Neural progenitor cell (in vitro differentiated cells): ENCODE data around the gene TNRC18.

Source experiments
- EZH2 ChIP-seq: fragments of 200-600 bp; sonication (generic); IDR thresholded peaks from 2 replicates; pipeline ENCODE4 v1.6.1; 2017; ENCODE audit warnings: antibody characterized with exemption, mild to moderate bottlenecking, moderate library complexity
- EZH2phosphoT487 ChIP-seq: fragments of 200-600 bp; sonication (generic); IDR thresholded peaks from 2 replicates; pipeline ENCODE4 v1.6.1; 2017; ENCODE audit warnings: antibody characterized with exemption
- TF ChIP-seq, protein P1 (sequence below): fragments of 200-600 bp; sonication (generic); IDR thresholded peaks from 2 replicates; pipeline ENCODE4 v1.5.1; 2017; ENCODE audit warnings: antibody characterized with exemption, mild to moderate bottlenecking

DNA sequence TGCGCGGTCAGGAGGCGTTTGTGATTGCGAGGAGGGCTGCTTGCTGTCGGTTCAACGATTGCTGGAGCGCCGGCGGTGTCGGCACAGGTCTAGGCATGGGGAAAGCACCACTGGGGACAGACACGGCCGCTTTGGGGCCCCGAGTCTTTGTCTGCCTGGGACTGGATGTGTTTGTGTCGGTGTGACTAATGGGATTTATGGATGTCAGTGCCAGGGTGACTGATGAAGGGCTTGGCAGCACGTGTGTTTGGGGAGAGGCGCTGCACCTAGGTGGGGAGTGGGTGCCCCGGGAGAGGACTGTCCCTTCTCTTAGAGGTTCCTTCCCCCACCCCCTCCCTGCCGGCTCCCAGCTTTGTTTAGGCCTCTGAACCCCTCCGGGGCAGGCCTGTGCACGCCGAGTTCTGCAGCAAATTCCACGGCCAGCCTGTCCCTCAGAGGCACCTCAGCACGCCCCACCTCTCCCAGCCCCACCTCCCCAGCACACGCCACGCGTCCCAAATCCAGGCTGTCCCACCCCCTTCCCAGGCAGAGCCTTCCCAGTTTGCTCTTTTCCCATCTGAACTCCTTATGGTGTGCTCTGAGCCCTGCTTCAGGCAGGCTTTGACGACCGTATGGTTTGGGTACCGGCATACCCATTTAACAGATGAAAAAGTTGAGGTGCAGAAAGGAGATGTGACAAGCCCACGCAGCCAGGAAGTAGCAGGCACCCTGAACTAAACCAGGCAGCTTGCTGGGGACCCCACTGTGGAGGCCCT is 6.4 kb upstream of the TNRC18 start:
- TF ChIP-seq, protein P1, sequence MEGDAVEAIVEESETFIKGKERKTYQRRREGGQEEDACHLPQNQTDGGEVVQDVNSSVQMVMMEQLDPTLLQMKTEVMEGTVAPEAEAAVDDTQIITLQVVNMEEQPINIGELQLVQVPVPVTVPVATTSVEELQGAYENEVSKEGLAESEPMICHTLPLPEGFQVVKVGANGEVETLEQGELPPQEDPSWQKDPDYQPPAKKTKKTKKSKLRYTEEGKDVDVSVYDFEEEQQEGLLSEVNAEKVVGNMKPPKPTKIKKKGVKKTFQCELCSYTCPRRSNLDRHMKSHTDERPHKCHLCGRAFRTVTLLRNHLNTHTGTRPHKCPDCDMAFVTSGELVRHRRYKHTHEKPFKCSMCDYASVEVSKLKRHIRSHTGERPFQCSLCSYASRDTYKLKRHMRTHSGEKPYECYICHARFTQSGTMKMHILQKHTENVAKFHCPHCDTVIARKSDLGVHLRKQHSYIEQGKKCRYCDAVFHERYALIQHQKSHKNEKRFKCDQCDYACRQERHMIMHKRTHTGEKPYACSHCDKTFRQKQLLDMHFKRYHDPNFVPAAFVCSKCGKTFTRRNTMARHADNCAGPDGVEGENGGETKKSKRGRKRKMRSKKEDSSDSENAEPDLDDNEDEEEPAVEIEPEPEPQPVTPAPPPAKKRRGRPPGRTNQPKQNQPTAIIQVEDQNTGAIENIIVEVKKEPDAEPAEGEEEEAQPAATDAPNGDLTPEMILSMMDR = no peak
- no peak for TF ChIP-seq EZH2
- TF ChIP-seq EZH2phosphoT487 = no peak
